CD4-positive, alpha-beta T cell treated with Interleukin-17A for 4 hours (primary cell): ENCODE results near the gene MTHFR.
A peak's percentile ranks its signal among the peaks of the same experiment; 100 is the strongest.

Experiments
- DNase-seq: peaks from one replicate; pipeline ENCODE4 v3.0.0-alpha.2; 2020; ENCODE audit warnings: mixed read lengths

Gene MTHFR

DNA sequence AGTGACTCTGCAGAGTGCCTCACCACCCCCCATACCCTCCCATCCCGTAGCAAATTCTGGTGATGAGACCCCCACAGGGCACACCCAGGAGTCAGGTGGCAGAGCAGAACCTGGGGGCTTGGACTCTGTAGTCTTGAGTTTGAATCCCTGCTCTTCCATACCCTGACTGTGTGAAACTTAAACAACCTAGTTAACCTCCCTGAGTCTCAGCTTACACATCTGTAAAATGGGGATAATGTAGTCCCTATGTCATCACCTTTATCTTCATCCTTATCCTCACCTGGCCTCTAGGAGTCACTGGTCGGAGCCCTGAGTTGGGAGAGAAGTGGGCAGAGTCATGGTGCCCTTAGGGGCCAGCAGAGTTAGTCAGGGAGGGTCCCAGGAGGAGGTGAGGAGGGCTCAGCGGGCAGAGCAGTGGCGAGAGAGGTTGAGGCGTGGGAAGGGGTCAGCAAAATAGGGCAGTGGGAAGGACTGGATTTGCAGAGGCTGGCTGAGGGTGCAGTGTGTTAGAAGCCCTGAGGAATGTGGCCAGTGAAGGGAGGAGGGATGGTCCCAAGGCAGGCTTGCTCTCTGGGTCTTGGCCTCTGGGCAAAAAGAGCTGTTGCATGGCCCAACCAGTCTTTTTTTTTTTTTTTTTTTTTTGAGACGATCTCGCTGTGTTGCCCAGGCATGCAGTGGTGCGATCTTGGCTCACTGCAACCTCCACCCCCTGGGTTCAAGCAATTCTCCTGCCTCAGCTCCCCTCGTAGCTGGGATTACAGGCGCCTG, 25.2 kb downstream of the MTHFR start:
- DNase-seq, result no peak

DNA sequence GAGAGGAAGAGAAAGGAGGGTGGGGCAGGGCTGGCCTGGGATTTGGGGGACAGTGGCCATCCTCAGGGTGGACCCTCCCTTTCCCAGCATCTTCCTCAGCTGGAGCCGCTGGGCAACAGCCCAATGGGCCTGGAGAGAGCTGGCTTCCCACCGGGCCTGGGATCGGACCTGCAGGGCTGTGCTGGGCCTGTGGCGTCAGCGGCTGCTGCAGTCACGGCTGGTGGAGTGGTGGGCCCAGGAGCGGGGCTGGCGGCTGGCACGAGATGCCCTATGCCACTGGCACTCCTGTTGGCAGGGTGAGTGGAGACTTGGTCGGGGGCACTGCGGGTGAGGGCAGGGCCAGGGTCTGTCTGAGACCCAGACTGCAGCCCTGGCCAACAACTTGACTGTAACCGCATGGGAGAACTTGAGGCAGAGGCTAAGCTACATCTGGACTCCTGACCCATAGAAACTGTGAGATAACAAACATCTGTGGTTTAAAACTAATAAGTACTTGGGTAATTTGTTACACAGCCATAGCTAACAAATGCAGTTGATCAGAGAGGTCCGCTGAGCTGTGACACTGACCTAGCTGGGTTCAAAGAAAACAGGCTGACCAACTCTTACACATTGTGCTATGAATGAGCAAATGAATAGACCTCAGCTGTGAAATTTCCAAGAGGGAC, 25.9 kb downstream of the MTHFR start:
- DNase-seq, result no peak

DNA sequence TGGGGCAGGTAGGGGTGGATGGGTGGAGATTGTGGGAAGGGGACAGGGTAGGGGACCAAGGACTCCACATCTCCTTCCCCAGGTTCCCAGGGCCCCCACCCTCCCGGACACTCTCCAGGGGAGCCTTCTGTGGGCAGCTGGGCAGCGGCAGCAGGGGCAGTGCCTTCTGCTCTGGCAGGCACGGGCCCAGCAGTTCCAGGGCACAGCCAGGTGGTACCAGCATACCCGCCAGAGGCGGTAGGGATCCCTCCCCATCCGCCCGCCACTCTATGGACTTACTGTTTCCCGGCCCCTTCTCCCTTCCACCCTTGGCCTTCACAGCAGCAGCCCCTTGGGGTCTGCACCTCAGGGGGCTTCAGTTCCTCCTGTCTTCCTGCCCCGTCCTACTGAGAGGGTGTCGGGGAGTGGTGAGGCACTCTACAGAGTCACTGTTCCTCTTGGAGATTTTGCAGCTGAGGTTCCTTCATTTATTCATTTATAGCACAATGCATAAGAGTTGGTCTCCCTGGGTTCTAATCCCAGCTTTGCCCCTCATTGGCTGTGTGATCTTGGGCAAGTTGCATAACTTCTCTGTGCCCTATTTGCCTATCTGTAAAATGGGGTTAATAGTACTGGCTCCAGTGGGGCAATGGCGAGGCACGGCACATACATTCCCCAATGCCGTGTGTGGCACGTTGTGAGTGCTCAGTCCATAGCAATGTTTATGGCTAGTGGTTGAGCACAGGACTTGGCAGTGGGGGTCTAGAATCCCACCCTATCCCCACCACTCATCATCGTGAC, 26.7 kb downstream of the MTHFR start:
- no peak for DNase-seq

DNA sequence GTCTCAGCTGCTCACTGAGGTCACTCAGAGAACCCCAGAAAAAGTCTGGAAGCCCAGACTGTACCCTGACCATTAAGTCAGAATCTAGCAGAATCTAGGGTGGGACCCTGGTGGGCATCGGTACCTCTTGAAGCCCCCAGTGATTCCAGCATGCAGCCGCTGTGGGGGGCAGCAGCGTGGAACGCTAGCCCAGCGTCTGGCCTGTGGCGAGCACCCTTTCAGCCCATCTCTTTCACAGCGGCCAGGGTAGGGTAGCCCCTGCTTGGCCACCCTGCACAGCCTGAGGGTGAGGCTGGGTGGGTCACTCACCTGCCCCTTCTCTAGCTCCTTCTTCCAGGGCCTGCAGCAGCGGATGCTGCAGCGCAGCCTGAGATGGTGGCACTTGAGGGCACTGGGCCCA, 27.4 kb downstream of the MTHFR start:
- DNase-seq, result no peak

DNA sequence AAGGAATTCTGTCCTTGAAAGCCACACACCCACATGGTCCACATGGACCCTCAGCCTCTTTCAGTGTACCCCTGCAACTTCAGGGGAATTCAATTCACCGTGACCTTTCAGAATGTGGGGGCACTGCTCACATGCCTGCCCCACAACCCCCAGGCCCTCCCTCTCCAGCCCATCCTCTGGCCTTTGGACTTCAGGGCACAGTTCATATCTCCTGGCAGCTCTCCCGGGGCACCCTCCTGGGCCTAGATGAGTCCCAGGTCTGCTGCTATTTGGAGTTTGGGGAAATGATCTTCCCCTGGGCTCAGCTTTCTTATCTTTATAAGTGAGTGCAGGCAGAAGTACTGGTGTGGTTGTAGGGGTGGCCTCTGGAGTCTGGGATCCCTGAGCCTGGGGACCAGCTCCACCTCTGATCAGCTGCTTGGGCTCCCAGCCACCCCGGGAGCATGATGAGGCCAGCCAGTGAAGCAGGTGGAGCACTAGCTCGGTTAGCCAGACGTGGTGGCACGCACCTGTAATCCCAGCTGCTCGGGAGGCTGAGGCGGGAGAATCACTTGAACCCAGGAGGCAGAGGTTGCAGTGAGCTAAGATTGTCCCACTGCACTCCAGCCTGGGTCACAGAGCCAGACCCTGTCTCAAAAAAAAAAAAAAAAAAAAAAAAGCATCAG, 28.0 kb downstream of the MTHFR start:
- no peak for DNase-seq

DNA sequence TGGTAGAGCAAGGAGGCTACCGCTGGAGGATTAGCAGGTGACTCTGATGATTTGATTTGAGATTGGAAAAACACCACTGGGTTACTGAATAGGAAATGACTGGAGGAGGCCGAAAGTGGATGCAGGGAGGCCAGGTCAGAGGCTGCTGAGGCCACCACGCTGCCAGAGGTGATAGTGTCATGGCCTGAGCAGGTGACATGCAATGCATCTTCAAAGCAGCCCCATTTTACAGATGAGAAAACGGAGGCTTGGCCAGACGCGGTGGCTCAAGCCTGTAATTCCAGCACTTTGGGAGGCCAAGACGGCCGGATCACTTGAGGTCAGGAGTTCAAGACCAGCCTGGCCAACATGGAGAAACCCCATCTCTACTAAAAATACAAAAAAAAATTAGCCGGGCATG, 31.0 kb downstream of the MTHFR start:
- no peak for DNase-seq

DNA sequence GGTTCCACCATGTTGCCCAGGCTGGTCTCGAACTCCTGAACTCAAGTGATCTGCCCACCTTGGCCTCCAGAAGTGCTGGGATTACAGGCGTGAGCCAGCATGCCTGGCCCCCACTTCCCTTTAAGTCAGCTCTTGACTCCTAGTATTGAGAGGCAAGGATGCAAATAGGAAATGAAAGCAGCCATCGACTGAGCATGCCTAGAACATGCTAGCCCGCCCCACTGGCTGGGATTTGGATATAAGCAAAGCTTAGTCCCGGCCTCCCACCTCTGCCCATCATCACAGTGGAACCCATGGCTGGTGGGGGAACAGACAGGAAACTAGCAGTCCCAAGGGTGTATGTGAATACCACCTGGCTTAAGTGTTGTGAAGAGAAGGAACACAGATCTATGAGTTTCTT, 33.3 kb downstream of the MTHFR start:
- DNase-seq, result no peak

DNA sequence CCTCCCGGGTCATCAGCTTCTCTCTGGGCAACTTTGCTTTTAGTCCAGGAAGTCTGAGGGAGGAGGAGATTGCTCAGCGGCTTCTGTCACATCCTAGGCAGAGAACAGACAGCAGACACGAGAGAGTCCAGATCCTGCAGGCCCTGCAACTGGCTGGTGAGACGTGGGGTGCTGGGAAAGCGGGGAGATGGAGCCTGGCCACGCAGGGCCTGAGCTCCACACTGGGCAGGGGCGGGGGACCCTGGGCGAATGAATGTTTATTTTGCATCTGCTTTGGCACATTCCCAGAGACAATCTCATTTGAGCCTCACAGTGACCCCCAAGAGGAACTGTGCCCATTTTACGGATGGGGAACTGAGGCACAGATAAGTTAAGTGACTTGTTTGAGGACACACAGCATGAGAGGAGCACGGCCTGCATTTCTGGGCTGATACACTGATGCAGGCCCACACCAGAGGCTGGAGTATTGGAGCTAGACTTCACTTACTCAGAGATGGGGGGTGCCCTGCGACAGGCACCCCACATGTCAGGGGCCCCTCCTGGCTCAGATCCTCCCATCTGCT, 34.2 kb downstream of the MTHFR start:
- DNase-seq, result no peak

DNA sequence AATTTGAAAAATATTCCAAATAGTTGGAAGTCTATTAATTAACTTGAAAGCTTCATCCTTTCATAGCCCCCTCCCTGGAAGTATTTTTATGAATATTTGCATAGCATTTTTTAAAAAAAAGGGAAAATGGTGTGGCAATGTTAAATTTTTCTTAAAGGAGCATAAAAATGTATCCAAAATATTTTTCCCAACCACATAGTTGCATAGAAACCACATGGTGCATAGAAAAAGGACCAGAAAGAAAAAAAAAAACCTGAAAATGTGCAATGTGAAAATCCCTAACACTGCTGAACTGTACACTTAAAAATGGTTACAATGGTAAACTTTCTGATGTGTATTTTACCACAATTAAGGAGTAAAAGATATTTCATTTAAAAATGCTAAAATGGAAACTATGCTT, 35.8 kb downstream of the MTHFR start:
- no peak for DNase-seq

DNA sequence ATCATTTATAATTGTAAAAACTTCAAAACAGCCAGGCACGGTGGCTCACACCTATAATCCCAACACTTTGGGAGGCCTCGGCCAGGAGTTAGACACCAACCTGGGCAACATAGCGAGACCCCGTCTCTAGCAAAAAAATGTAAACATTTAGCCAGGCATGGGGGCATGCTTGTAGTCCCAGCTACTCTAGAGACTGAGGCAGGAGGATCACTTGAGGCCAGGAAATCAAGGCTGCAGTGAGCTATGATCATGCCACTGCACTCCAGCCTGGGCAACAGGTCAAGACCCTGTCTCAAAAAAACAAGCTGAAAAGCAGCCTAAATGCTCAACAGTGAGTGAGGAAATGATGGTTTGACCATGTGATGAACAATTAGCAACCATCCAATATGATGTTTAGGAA, 36.5 kb downstream of the MTHFR start:
- no peak for DNase-seq

DNA sequence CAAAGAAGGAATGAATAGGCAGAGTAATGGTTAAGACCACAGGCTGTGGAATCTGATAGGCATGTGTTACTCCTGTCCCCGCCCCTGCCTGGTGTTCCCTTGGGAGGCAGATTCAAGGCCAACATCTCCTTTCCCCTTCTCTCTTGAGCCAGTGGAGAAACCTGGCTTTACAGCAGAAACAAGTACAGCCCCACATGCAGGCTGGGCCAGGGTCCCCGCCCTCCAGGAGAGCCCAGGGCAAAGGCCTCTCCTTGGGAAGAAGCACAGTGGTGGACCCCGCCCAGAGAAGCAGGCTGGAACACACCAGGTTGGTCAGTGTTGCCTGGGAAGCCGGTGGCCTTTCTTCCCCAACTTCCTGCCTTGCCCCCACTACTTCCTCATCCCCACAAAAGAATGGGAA, 36.9 kb downstream of the MTHFR start:
- no peak for DNase-seq

DNA sequence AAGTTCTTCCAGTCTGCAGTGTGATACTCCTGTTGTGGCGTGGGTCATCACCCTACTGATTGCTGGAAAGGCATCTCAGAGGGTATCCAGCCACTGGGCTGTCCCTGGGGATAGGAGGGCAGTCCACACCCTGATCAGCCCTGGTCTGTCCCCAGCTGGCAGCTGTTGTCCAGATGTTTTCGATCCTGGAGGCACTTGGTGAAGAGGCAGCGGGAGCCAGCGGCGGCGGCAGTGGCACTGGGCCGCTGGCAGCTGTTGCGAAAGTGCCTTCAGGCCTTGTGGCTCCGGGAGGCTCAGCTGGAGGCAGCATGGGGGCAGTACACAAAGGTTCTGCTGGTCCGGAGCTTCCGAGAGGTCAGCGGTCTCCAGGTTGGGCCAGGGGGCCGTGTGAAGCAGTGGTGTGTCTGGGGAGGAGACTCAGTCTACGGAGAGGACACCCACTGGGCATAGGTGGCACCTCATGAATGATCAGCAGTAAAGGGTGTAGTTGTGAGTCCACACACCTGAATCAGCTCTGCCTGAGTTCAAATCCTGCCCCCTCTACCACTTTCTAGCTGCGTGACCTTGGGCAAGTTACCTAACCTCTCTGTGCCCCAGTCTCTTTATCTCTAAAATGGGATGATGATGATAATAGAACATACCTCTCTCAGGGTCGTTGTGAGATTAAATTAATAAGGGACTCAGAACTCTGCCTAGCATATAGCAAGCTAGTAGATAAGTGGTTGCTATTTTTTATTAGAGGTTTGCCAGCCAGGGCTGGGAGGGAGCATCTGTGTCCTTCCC, 37.7 kb downstream of the MTHFR start:
- no peak for DNase-seq

DNA sequence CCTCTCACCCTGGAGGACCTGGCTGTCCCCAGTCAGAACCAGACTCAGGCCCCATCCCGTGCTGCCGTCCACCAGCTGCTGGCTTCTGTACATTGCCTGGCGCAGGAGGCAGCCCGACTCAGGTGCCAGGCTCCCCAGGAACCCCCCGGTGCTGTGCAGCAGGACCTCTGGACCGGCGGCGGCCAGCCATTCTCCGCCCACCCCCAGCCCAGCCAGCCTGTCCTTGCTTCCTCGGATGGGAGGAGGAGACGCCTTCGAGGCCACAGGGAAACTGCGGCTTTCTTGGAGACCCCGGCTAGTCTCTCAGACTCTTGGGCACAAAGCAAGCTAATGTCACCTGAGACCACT, 39.4 kb downstream of the MTHFR start:
- DNase-seq, result no peak

DNA sequence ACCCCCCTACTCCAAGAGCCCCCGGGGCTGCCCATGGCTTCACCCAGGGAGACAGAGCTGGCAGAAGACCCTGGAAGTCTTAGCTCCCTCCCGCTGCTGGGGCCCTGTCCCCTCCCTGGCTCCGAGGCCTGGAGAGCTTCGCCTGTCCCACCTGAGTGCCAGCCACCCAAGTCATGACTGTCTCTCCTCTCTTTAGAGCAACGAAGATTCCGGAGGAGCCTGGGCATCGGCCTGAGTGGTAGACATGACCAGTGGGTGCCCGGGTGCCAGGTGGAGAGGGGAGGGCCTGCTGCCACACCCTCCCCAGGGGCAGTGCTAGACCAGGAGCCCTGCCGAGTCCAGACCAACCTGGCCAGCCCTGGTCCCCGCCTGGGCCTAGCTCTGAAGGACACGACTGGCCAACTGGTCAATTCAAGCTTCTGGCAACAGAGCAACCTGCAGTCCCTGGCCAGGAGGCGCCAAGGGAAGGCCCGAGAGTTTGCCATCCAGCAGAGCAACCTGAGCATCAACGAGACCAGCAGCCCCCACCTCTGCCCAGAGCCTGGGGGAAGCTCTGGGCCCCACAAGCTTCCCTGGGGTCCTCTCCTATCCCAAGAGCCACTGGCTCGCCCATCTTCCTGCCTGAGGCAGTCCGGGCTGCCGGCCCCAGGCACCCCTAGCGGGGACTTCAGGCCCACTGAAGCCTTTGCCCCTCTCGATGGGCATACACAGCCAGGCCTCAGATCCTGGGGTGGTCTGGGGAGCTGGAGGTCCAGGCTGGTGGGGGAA, 39.9 kb downstream of the MTHFR start:
- no peak for DNase-seq

DNA sequence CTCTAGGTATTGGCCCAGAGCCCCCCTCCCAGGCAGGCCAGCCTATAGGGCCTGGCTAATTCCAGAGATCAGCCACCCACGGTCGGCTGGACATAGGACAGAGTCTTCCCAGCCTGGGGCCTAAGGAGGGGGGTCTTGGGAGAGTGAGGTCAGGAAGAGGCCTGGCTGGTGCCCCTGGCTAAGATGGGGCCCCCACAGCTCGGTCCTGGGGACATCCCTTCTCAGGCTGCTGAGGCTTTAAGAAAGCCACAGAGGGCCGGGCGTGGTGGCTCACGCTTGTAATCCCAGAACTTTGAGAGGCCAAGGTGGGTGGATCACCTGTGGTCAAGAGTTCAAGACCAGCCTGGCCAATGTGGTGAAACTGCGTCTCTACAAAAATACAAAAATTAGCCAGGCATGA, 41.2 kb downstream of the MTHFR start:
- no peak for DNase-seq

DNA sequence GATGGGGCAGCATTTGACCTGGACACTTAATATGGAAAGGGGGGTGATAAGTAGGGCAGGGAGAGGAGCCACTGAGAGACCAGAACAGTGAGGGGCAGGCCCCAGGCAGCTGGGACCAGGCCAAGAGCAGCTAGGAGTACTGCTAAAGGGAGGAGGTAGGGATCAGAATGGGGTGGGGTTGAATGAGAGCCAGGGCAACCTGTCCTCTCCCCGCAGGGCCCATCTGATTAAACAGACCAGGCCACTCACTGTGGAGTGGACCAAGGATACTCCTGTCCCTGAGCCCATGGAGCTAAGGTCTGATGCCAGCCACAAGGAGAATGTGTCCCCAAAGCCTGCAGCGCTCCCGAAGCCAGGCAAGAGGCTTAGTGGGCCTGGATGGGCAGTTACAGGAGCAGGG, 41.6 kb downstream of the MTHFR start:
- no peak for DNase-seq

DNA sequence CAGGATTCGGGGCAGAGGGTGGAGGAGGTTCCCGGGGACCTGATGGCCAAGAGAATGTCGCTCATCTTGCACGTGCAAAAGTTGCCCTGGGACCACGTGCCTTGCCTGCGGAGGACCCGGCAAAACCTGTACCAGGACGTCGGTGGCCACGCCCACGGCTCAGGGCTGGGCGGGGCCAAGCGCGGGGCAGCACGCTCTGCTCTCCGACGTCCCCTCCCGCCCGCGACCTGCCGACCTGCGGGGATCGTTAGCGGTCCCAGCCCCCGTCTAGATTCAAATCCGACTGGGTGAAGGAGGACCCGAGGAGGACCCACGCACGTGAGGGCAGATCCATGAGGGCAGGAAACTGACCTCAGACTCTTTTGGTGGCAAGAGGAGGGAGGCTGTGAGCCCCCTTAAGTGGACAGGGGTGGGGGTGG, 43.8 kb downstream of the MTHFR start, which contains the start of gene C1orf167:
TSS of gene C1orf167 (plus strand) at position 206 of the 419 bp plus-strand sequence. CDS start 2,208 bp downstream, outside the sequence.
- peak; percentile 60 for DNase-seq

DNA sequence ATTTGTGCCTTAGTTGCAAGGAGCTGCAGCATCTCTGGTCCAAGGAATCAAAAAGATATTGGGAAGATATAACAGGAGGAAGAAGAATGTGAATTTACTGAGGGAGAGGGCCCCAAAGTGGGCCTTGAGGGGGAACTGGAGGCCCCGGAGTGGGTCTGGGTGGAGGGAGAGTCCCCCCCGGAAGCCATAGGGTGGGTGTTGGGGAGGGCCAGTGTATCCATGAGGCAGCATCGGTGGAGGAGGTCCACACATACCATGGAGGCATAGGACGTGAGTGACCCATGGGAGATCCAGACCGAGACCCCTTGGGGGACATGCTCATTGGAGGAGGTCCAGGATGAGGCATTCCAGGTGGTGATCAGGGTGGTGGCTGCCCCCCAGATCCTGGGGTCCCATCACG, 44.5 kb downstream of the MTHFR start:
- no peak for DNase-seq

DNA sequence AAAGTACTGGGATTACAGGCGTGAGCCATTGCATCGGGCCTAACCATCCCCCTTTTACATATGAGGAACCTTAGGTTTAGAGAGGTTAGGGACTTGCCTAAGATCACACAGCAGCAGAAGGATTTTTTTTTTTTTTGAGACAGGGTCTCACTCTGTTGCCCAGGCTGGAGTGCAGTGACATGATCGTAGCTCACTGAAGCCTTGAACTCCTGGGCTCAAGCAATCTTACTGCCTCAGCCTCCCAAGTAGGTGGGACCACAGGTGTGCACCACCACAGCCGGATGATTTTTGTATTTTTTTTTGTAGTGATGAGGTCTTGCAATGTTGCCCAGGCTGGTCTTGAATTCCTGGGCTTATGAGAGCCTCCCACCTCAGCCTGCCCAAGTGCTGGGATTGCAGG, 46.0 kb downstream of the MTHFR start:
- DNase-seq, result no peak

DNA sequence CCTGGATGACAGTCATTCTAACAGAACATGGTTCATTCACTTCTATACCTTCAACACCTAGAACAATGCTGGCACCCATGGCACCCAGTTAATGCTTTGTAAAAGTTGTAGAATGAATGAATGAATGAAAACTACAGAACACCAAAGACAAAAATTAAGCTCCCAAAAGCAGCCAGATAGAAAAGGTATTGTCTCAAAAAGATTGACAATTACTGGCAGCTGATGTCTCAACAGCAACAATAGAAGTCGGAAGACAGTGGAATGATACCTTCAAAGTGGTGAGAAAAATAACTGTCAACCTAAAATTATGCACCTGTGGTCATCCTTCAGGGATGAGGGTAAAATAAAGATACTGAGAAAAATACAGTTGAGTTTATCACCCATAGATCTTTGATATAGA, 48.7 kb downstream of the MTHFR start:
- DNase-seq, result no peak

DNA sequence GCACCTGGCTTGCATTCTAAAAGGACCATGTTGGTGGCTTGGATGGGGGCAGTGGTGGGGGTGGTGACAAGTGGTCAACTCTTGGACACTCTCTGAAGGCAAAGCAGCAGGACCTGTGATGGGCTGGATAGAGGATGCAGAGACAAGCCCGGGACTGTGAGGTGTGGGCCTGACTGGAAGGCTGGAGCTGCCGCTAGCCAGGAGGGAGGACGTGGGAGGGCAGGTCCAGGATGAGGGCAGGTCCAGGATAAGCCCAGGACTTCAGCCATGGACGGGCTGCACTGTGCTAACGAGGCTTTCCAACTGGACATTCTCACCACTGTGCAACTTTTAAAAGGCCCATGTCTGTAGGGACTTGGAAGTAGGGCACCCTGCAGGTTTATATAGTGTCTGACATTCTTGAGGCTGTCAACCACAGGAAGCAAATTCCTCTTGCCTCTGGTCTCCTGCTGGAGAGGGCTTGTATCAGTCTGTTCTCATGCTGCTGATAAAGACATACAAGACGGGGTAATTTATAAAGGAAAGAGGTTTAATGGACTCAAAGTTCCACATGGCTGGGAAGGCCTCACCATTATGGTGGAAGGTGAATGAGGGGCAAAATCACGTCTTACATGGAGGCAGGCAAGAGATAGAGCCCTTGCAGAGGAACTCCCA, 52.1 kb downstream of the MTHFR start:
- DNase-seq, result no peak
